HG02938 (cell line): Measurements from ENCODE around the gene MRPS14.

Experiments used
- ATAC-seq: cut with Tn5 transposase; IDR thresholded peaks from one replicate; pipeline ENCODE4 v1.9.1; 2021; ENCODE audit warnings: mild to moderate bottlenecking, moderate library complexity; ENCODE audit not compliant: unreplicated experiment

The MRPS14 gene

DNA sequence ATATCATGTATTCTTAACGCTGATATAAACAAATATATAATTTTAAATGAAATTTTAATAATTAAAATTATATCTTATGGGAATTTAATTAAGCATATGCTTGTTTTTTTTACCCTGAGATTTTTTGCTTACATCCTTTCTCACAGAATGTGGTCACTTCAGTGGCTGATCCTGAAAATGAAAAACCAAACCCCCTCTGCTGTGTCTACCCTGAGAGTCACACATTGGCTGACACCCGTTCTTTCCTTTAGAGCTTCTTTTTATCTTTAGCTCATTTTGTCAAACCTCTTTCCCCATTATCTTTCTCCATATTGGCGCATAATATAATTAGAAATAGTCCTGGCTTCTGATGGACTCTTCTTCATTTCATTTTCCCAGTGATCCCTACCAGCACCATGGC is 34.2 kb downstream of the MRPS14 start:
- ATAC-seq, result no peak

DNA sequence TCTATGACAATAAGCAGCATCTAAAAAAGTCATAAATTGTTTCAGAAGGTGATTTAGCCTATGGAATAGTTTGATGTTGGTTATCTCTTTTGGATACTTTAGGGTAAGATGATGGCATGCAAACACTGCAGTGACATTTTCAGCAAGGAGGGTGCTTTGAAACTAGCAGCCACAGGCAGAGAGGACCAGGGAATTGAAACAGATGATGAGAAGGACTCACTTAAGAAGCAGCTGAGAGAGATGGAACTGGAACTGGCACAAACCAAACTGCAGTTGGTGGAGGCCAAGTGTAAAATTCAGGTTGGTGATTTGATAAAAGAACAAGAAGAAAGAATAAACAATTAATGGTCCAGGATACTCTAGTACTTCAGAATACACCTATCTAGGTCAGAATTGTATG is 34.7 kb downstream of the MRPS14 start:
- ATAC-seq, result no peak

DNA sequence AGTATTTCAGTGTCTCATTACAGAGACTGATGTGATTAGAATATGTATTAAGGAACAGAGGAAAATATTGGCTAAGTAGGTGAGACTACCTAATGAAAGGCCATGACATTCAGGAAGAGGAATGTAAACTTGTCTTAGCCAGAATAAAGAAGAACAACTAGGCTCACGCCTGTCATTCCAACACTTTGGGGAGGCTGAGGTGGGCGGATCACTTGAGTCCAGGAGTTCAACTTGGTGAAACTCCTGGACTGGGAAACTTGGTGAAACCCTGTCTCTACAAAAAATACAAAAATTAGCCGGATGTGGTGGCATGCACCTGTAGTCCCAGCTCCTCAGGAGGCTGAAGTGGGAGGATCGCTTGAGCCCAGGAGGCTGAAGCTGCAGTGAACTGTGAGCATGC is 38.3 kb downstream of the MRPS14 start:
- no peak for ATAC-seq

- ATAC-seq, result no peak
These were observed 40.1 kb downstream of the MRPS14 start for GRCh38 chr1:174982971-174983689.

DNA sequence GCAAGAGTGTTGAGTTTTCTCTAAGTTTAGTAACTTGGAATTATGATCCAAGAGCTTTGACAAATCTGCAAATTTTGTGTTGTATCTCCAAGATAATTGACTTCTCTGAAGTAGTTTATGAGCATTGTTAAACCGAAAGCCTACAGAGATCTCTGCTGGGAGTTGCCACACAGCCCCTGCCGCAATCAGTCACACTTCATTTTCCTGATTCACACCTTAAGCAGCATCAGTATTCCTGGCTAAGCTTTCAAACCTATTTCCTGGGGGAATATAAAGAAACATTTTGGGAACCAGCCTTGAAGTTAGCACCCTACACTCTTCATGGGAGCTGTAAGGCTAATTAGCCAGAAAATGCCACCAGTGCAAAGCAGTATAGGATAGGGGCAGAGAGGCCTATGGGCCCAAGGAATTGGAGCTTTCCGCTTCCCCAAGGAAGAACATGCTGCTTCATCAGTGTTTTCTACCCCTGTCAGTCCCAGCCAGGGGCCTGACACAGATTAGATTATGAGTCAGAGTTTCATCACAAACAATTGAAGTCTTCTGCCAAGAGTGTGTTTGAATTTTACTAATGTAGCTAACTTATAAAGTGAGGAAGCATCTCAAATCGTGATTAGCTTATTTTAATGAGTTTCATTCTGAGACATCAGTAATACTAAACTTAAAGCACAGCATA is 46.7 kb downstream of the MRPS14 start:
- ATAC-seq, result no peak

DNA sequence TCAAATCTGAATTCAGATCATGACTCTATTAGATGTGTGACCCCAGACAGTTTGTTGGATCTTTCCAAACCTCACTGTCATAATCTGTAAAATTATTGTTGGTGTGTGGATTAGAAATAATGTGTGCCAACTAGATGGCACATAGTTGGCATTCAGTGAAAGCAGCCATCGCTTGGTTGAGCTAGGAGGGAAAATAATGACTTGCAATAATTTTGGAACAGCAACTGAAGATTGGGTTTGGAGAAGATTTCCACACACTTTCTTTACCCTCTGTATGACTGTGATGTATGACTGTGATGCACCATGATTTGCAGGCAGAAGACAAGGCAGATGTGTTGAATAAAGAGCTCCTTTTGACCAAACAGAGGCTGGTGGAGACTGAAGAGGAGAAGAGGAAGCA is 47.5 kb downstream of the MRPS14 start:
- no peak for ATAC-seq

GRCh38 chr1:174974711-174975119 is 48.5 kb downstream of the MRPS14 start:
- no peak for ATAC-seq

DNA sequence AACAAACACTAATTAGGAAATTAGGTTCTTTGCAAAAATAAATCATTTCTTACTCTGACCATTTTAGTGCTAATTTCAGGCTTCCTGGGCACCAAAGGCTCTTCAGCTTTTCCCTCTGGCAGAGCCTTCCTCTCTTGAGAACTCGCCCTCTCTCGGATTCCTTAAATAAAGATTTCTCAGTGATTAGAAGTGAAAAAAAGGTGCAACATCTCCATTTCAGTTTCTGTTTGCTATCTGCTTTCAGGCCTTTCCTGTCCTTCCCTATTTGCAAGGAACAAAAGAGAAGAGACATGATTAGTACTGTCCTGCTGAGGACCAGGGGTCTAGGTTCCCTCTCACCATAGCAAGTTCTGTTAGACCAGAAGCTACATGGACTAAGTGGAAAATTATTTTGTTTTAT is 51.3 kb downstream of the MRPS14 start:
- no peak for ATAC-seq

DNA sequence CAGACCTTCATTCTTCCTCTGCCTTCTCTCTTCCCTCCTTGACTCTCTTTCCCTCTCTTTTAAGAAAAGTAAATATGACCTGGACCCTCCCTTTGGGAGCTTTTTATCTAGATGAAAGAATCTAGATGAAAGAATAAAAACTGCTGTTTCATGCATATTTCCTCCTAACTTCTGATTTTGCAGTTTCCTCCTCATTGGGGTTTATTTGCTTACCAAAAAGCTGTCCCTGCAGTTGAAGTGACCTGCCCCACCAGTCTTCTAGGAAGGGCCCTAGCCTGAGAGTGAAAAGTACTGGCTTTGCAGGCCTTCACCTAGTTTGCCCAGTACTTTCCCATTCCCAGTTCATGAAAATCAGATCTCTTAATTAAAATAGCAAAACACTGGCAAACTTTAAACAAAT is 51.8 kb downstream of the MRPS14 start:
- ATAC-seq, result no peak

GRCh38 chr1:174969977-174970376 is 53.2 kb downstream of the MRPS14 start:
- no peak for ATAC-seq

DNA sequence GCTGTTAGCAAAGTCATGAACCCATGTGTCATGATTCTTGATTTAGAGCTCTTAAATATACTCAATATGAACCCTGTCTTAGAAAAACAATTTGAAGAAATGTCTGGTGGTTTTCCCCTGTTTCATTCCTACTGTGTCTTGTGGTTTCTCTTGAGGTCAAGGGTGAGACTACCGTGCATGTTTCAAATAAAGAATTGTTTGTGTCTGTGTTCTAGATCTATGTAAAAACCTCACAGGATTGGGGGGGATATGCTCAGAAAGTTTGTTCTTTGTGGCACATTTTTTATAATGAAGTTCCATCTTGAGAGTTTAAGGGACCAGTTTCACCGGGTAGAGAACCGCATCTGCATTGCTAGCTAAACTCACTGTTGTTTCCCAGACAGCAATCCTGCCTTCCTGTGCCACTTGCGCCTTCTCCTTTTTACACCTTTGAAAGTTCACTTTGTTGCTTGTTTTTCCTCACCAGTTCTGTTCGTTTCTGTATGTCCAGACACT is 54.4 kb downstream of the MRPS14 start:
- peak; percentile 74 for ATAC-seq

- ATAC-seq, result no peak
These were observed 55.1 kb downstream of the MRPS14 start for GRCh38 chr1:174967845-174968705.

DNA sequence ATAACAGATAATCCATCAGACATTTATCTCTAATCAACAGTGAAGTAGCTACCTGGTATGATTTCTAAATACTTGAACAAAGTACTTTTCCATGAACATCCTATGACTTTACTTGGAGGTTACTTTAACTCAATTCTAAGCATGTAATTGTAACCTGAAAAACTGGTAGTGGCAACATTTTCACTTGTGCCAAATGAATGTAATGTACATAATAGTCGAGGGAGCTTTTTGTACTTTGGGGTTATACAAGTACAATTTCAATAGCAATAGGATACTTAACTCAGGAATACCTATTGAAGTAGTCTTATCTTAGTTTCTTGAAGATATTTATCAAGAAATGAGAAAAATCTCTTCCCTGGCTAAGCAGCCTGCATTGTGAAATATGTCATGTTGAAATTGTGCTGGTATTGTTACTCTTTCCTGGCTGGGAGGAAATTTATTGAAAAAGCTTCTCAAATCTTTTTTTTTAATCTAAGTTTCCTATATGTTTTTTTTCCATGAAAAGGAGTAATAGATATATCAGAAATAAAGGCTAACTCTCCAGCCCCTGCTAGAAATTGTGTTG is 57.1 kb downstream of the MRPS14 start:
- no peak for ATAC-seq

GRCh38 chr1:174965362-174966007 is 57.7 kb downstream of the MRPS14 start:
- ATAC-seq, result no peak

DNA sequence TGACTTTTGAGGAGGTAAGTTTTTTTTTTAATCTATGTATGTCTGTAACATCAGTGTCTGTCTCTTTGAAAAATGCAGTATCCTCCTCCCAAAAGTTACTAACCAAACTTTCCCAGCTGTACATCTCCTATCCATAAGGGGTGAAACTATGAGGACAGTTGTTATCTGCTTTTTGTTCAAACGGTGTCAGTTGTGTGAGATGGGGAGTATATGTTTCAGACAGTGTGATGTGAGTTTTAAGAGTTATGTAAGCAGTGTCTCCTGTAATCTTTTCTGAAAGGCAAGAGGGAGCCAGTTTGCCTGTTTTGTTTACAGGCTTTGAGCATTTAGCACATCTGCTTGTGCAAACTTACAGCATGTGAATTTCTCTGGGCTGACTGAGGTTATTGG is 58.3 kb downstream of the MRPS14 start:
- no peak for ATAC-seq

DNA sequence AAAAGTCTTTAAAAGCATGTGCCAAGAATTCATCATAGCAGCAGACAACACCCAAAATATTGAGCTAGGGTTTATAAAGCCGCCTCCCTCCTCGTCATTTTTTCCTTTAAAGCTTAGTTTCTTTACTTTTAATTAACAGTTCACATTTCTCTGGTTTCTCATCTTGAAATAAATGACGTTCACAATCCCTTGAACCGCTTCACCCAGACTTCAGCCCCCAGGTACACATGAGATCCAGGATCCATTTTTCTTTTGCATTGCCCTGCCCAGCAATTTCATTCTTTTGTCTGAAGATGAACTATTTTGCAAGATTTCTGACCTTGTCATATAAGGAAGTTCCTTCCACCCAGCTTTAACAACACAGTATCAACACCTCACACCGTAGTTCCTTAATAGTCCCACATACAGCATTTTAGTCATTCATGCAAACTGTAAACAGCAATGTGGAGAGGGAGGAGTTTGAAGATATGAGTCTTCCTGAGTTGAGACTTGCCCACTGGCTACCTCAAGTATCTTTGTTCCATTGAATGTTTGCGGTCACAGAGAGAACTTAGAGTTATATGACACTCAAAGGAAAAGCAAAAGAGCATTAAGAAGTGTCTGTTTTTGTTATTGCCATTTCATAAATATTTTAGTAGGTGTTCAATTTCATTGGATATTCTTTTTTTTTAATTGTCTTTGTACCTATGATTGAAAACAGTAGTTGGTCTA is 58.8 kb downstream of the MRPS14 start:
- no peak for ATAC-seq

DNA sequence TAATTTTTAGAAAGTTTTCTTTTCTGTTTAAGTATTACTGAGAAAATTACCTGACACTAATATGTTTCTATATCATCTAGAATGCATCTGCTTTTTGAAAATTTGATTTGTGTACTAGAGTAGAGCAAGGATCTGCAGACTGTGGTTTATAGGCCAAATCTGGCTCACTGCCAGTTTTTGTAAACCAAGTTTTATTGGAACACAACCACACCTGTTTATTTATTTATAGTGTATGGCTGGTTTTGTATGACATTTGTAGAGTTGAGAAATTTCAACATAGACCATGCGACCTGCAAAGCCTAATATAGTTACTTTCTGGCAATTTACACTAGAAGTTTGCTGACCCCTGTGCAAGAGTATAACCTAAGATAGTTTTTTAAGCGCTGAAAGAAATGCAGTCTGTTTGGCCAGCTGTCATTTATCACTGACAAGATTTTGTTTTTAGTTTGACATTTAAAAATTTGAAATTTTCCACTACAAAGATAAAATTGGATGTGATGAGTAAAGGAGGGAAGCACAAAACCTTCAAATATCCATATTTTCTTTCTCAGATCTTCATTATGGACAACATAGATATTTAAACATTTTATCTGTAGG is 59.6 kb downstream of the MRPS14 start:
- ATAC-seq, result no peak
